ENCODE results near the gene APOB. TPM values are rescaled to one million over a fixed set of nuclear protein-coding genes. Genes with fewer than 3 reads are reported as not detected.

APOB gene
- total RNA-seq, 1 donor, result under 0.01 TPM

GRCh38 chr2:20999906-21000645 lies 43.8 kb downstream of the APOB start:
- no peaks in the 10 kb centered on the region for H3K79me2 ChIP-seq (ENCODE audit: insufficient read depth, low read length)
- no peak overlapping the region for H3K4me3 ChIP-seq (ENCODE audit: insufficient read depth, low read length)
- no peaks in the 10 kb centered on the region for H3K27me3 ChIP-seq (ENCODE audit: insufficient read depth, low read length)
- no peak overlapping the region for H2AFZ ChIP-seq (ENCODE audit: low read length)
- DNase-seq (ENCODE audit: insufficient read length, low spot score, missing footprints), result no peak
- H3K4me2 ChIP-seq (ENCODE audit: insufficient read depth, low read length), result no peak overlapping the region
- no peaks in the 10 kb centered on the region for H3K4me1 ChIP-seq (ENCODE audit: insufficient read depth, low read length)
- no peaks in the 10 kb centered on the region for H4K20me1 ChIP-seq (ENCODE audit: insufficient read depth, low read length)
- no peak for TF ChIP-seq CTCF (IDR thresholded peaks at IDR 0.05; ENCODE audit: extremely low read depth, low read depth, low read length)
- no peak overlapping the region for H3K27ac ChIP-seq (ENCODE audit: low read depth, low read length)
- no peaks in the 10 kb centered on the region for H3K36me3 ChIP-seq (ENCODE audit: insufficient read depth, low read length)
- no peaks in the 10 kb centered on the region for H3K9me3 ChIP-seq (ENCODE audit: low read depth, low read length)

- no peak for DNase-seq (ENCODE audit: insufficient read length, low spot score, missing footprints)
- no peak overlapping the region for H3K4me3 ChIP-seq (ENCODE audit: insufficient read depth, low read length)
- H3K36me3 ChIP-seq (ENCODE audit: insufficient read depth, low read length), result no peaks in the 10 kb centered on the region
- H3K9me3 ChIP-seq (ENCODE audit: low read depth, low read length), result no peaks in the 10 kb centered on the region
- TF ChIP-seq CTCF (IDR thresholded peaks at IDR 0.05; ENCODE audit: extremely low read depth, low read depth, low read length), result no peak
- no peaks in the 10 kb centered on the region for H4K20me1 ChIP-seq (ENCODE audit: insufficient read depth, low read length)
- no peaks in the 10 kb centered on the region for H3K4me1 ChIP-seq (ENCODE audit: insufficient read depth, low read length)
- H3K4me2 ChIP-seq (ENCODE audit: insufficient read depth, low read length), result no peak overlapping the region
- H3K27me3 ChIP-seq (ENCODE audit: insufficient read depth, low read length), result no peaks in the 10 kb centered on the region
- H2AFZ ChIP-seq (ENCODE audit: low read length), result no peak overlapping the region
- no peak overlapping the region for H3K27ac ChIP-seq (ENCODE audit: low read depth, low read length)
- H3K79me2 ChIP-seq (ENCODE audit: insufficient read depth, low read length), result no peaks in the 10 kb centered on the region
Observed at GRCh38 chr2:20998972-20999905, 44.6 kb downstream of the APOB start.

- no peaks in the 10 kb centered on the region for H3K4me1 ChIP-seq (ENCODE audit: insufficient read depth, low read length)
- no peak overlapping the region for H3K27ac ChIP-seq (ENCODE audit: low read depth, low read length)
- H3K4me3 ChIP-seq (ENCODE audit: insufficient read depth, low read length), result no peak overlapping the region
- H3K36me3 ChIP-seq (ENCODE audit: insufficient read depth, low read length), result no peaks in the 10 kb centered on the region
- no peak for DNase-seq (ENCODE audit: insufficient read length, low spot score, missing footprints)
- no peaks in the 10 kb centered on the region for H3K9me3 ChIP-seq (ENCODE audit: low read depth, low read length)
- no peak overlapping the region for H2AFZ ChIP-seq (ENCODE audit: low read length)
- no peaks in the 10 kb centered on the region for H3K27me3 ChIP-seq (ENCODE audit: insufficient read depth, low read length)
- no peaks in the 10 kb centered on the region for H4K20me1 ChIP-seq (ENCODE audit: insufficient read depth, low read length)
- H3K4me2 ChIP-seq (ENCODE audit: insufficient read depth, low read length), result no peak overlapping the region
- no peak for TF ChIP-seq CTCF (IDR thresholded peaks at IDR 0.05; ENCODE audit: extremely low read depth, low read depth, low read length)
- no peaks in the 10 kb centered on the region for H3K79me2 ChIP-seq (ENCODE audit: insufficient read depth, low read length)
Observed at GRCh38 chr2:20997953-20998722, 45.7 kb downstream of the APOB start.

Data from osteoblast (primary cell).